Retinal pigment epithelial cell (primary cell): ENCODE data around the gene SIRPA.

Source experiments
- DNase-seq: peaks from one replicate; pipeline ENCODE4 v3.0.0-alpha.2; 2010; ENCODE audit warnings: low read depth
- H3K4me3 ChIP-seq: 2 replicates; pipeline ENCODE4 v1.5.1; 2011; ENCODE audit warnings: mild to moderate bottlenecking, low read length, control low read depth, moderate library complexity
- TF ChIP-seq, protein P1 (sequence below): conservative IDR thresholded peaks from 2 replicates; pipeline ENCODE4 v1.5.1; 2011; ENCODE audit warnings: low read depth, low read length, control low read depth, inconsistent platforms

SIRPA gene

DNA sequence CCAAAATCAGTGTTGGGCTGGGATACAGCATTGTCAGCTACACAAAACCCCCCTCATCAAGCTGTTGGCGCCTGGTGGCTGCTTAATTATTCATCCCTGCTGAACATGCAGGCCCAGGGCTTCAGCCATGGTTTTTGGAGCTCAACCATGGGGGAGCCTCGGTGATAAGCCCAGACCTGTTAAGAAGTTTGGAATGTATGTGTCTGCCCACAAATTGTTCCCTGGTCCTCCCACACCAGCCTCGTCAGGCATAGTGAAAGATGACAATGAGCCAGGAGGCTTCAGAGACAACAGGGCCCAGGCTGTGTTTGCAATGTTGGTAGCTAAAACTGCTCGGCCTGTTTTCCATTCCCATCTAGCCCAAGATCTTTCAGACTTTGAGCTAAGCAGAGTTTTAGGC lies 34.8 kb upstream of the SIRPA start:
- no peak overlapping the region for H3K4me3 ChIP-seq
- TF ChIP-seq, protein P1, sequence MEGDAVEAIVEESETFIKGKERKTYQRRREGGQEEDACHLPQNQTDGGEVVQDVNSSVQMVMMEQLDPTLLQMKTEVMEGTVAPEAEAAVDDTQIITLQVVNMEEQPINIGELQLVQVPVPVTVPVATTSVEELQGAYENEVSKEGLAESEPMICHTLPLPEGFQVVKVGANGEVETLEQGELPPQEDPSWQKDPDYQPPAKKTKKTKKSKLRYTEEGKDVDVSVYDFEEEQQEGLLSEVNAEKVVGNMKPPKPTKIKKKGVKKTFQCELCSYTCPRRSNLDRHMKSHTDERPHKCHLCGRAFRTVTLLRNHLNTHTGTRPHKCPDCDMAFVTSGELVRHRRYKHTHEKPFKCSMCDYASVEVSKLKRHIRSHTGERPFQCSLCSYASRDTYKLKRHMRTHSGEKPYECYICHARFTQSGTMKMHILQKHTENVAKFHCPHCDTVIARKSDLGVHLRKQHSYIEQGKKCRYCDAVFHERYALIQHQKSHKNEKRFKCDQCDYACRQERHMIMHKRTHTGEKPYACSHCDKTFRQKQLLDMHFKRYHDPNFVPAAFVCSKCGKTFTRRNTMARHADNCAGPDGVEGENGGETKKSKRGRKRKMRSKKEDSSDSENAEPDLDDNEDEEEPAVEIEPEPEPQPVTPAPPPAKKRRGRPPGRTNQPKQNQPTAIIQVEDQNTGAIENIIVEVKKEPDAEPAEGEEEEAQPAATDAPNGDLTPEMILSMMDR: no peak
- DNase-seq: no peak

DNA sequence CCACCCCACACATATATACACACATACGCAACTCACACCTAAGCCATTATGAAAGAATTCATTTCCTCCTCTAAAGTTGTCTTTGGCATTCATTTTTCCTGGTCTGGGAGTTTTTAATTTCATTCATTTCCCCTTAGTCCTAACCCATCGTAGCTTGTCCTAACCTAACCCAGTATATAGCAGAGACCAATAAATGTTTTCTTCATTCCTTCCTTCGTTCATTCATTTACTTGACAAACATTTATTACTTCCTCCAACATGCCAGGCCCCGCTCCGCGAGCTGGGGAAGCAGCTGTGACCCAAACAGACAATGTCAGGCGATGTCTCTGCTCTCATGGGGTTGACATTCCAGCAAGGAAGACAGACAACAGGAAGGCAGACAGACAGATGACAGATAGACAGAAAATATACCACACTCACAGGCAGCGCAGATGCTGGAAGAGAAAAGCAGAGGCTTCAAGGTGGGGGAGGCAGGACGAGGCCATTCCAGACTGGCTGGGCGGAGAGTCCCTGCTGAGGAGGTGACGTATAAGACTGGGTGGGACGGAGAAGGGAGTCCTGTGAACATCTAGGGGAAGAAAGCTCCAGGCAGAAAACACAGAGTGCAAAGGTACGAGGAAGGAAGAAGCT lies 33.7 kb upstream of the SIRPA start:
- DNase-seq: no peak
- TF ChIP-seq, protein P1: no peak
- H3K4me3 ChIP-seq: no peak overlapping the region

DNA sequence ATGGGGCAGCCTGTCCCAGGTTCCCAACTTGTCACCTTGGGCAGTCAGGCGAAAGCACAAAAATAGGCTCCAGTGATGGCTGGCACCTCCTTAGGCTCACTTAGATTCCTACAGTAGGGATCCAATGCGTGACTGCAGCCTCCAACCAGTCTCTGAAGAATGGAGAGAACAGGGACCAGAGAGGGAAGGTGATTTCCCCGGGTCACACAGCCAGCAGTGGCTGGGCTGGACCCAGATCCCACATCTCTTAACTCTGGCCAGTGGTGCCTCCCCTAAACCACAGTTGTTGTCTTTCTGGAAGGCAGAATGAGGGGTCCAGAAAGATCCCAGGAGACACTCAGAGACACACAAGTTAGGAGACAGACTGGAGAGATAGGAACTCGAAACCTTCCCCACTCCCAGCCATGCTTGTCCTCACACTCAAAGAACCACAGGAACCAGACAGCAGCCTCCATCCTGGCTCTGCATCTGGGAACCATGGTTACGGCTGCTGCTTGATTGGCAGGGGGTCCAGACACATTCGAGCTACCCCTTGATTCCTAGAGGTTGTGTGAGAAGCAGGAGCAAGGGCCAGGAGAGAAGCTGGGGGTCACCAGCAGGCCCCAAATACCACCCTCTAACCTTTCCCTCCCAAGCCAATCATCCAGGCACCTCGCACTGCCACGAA lies 33.1 kb upstream of the SIRPA start:
- TF ChIP-seq, protein P1: no peak
- no peak for DNase-seq
- H3K4me3 ChIP-seq: no peak overlapping the region

DNA sequence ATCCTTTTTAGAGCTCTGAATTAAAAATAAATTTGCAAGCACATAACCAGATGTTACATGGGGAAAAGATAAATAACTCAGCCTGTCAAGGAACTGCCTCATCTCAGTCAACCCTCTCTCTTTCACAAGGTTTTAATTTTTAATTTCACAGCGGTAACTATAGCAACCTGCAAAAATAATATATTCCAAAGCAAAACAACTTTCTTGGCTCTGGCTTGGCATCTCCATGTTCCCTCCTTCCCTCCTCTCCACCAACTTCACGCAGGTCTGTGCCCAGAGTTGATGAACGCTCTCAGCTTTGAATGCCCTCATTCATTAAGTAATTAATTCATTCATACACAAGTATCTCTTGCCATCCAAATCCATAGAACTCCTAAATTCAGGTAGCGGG lies 32.5 kb upstream of the SIRPA start:
- no peak for DNase-seq
- TF ChIP-seq, protein P1: no peak
- no peak overlapping the region for H3K4me3 ChIP-seq

DNA sequence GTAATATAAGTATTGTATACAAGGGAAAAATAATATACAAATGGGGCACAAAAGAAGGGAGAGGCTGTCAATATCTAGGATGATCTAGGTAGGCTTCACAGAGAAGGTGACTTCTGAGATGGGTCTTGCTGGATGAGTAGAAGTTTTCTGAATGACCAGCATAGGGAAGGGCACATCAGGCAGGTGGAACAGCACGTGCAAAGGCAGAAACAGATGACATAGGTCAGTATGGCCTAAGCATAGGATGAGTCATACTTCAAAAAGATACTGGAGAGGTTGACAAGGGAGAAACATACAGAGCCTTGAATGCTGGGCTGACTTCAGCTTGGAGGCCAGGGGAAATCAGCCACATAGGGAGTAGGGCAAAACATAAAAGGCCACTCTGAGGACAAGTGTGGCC lies 31.9 kb upstream of the SIRPA start:
- no peak for DNase-seq
- TF ChIP-seq, protein P1: no peak
- H3K4me3 ChIP-seq: no peak overlapping the region

DNA sequence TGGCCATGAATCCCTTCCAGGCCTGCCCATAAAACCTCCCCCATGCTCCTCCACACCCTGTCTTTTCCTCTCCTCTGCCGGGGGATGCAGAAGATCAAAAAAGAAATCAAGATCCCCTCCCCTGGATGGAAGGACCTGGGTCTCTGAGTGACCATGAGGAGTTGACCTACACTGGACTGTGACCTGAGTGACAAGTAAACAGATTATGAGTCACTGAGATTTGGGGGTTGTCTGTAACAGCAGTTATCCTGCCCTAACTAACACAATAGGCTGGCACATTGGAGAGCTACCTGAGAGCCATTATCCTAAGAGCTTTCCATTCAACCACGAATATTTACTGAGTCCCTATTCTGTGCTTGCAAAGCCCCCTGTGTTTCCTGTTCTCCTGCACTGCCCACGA lies 28.4 kb upstream of the SIRPA start:
- DNase-seq: no peak
- TF ChIP-seq, protein P1: no peak
- H3K4me3 ChIP-seq: no peak overlapping the region
